COR-L47 (cell line): ENCODE results near the gene BAIAP2L1.
A peak's percentile ranks its signal among the peaks of the same experiment; 100 is the strongest.

Experiments
- DNase-seq: peaks from one replicate; lab custom pipeline; 2025; lab: John Stamatoyannopoulos, UW

Gene BAIAP2L1

DNA sequence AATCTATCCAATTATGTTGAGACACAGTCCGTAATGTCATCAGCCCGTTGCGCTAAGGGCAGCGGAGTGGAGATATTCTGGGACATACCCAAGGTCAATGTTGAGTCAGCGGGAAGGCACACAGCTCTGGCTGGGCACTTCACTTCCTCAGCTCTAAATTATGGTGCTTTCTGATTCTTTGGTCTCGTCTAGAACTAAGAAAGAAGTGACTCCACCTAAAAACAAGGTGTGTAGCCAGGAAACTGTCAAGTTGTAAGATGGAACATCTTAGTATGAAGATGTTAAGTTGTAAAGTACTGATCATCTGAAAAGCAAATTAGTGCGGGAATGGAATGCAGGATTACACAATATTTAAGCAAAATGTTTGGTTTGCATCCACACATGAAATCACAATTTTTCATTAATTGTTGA, 43.1 kb downstream of the BAIAP2L1 start:
- no peak for DNase-seq

- no peak for DNase-seq
Measured at GRCh38 chr7:98355250-98355538, 45.7 kb downstream of the BAIAP2L1 start.

- DNase-seq, result no peak
Measured at GRCh38 chr7:98354511-98355249, 46.2 kb downstream of the BAIAP2L1 start.

DNA sequence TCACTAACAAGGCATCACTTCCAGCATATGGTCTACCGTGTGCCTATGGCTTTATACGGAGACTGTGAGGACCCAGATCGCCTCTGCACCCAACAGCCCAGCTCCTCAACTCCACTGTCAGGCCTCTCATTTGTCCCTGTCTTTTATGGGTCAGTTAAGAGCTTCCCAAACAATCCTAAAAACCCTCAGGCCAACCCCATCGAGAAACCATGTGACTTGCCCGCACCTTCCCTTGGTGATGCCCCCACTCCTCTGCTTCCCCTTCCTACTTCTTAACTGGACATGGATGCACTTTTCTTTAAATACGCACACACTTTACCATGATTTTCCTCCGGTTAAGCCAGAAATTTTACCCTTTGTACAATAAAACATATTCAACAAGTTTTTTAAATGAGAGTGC, 46.8 kb downstream of the BAIAP2L1 start:
- no peak for DNase-seq

DNA sequence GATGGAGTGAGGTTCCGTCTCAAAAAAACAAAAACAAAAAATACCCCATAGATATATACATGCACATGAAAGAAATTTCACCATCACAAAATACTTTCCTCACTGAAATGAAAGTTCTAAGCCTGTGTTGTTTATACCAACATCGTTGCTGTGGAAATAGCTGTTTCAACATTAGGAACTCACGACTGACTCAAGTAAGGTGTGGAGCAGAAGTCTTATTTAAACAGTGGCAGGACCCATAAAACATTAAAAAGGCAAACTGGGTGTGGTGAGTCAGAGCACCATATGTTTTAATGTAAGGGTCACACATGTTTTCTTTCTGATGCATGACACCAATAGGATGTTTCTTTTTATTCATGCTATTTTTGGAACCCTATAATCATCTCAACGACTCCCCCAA, 48.3 kb downstream of the BAIAP2L1 start:
- DNase-seq, result peak; percentile 28

- no peak for DNase-seq
Measured at GRCh38 chr7:98351136-98351535, 49.8 kb downstream of the BAIAP2L1 start.

GRCh38 chr7:98348726-98349474, 52.0 kb downstream of the BAIAP2L1 start:
- DNase-seq, result no peak

DNA sequence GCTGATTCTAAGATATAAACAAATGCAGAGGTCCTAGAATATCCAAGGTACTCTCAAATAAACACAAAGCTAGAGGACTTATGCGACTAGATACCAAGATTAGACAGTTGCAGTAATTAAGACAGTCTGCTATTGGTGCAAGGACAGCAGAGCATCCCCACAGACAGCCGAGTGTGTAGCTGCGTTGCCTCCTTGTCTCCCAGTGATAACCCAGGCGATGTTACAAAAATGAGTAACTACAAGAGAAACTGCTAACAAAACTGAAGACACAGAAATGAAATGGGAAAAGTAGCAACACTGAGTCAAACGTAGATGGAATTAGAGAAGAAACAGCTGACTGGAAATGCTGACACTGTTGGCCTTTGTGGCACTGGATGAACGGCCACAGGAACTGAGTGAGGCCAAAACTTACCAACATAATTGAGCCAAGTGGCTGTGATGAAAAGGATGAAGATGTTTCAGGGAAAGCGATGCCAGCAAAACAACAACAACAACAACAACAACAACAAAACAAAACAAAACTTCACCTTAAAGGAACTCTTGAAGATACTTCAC, 54.3 kb downstream of the BAIAP2L1 start:
- no peak for DNase-seq

- no peak for DNase-seq
Measured at GRCh38 chr7:98341106-98341505, 59.8 kb downstream of the BAIAP2L1 start.

DNA sequence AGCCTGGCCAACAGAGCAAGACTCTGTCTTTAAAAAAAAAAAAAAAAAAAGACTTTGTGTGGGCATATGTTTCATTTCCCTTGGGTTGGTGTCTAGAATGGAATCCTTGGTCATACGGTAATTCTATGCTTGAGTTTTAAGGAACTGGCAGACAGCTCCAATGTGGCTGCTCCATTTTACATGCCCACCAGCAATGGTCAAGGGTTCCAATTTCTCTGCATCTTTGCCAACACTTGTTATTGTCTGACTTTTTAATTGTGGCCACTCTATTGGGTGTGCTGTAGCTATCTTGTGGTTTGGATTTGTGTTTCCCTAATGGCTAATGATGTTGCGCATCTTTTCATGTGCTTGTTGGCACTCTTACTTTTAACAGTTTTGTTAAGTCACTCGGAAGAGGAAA, 61.8 kb downstream of the BAIAP2L1 start:
- DNase-seq, result no peak

DNA sequence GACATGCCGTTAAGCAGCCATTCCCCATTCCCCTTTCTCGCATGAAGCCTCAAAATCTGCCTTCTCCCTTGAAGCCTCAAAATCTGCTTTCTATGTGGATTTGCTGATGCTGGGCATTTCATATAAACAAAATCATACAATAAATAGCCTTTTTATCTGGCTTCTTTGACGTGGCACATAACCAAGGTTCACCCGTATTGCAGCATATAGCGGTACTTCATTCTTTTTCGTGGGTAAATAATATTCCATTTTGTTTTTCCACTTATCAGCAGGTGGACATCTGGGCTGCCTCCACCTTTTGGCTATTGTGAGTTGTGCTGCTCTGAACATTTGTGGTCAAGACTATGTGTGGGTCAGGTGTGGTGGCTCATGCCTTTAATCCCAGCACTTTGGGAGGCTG, 62.4 kb downstream of the BAIAP2L1 start:
- no peak for DNase-seq

DNA sequence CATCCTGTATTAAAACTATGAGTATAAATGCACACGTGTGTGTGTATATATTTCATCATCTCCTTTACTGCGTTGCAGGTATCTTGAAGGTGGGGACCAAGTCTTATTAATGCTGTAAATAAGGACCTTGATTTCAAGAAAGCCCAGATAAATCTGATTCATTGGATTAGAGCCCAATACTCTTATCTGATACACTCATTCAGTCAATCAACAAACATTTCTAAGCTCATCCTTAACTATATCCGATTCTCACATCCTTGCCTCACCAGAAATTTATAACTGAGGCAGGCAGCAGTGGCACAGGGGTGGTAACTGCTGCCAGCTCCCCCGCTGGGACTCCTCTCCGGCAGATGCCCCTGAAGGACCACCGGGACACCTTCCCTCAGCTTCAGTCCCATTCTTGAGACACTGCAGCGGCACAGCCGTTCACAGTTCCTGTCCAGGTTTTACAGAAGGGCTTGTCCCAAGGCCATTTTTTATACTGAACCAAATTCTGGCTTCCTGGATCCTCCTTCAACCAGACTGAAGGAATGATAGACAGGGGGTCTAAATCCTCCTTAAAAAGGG, 65.4 kb downstream of the BAIAP2L1 start:
- no peak for DNase-seq

- no peak for DNase-seq
Measured at GRCh38 chr7:98334081-98334480, 66.8 kb downstream of the BAIAP2L1 start.

DNA sequence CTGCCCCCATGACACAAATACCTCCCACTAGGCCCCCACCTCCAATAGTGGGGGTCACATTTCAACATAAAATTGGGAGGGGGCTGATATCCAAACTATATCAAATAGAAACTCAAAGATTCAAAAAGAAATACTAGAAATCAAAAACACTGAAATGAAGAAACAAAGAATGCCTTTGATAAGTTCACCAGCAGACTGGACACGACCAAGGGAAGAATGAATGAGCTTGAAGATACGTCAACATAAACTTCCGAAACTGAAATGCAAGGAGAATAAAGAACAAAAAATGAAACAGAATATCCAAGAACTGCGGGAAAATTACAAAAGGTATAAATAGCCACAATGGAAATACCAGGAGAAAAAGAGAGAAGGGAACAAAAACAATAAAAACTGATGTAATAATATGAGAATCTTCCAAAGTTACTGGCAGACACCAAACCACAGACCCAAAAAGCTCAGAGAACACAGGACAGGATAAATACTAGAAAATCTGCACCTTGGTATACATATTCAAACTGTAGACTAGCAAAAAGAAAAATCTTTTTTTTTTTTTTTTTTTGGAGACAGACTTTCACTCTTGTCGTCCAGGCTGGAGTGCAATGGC, 69.9 kb downstream of the BAIAP2L1 start:
- DNase-seq, result no peak

DNA sequence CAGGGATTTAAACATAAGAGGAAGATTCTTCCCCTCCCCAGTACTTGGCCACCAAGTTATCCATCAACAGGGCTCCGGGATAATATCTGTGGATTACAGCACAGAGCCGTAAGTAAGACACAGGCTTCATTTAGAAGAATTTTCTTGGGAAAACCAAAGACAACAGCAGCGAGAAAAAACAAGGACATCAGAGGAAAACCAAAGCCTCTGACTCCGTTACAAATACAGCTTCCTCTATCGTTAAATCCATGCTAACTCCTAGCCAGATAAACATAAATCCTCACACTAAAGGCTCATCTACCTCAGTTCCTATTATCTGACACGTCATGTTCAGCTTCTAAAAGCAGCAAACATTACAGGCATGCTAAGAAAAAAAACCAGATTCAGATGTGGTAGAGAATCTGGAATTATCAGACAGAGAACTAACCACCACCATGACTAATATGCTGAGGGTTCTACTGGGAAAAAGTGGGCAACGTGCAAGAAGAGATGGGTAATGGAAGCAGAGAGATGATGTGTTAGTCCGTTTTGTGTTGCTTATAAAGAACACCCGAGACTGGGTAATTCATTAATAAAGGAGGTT, 71.0 kb downstream of the BAIAP2L1 start:
- no peak for DNase-seq

- no peak for DNase-seq
Measured at GRCh38 chr7:98329100-98329790, 71.6 kb downstream of the BAIAP2L1 start.

DNA sequence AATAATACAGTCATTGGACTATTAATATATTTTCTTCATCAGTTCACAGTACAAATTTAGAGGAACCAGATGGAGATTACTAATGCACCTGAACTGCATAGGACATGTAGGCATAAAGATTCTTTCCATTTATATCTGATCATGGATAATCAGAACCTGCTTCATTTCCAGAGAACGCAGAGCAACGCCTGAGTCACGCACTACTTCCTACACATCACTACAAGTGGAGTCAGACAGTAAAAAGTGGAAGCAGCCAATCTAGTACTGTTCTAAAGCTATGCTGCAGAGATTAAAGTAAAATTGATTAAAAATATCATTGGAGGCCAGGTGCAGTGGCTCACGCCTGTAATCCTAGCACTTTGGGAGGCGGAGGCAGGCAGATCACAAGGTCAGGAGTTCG, 76.1 kb downstream of the BAIAP2L1 start:
- no peak for DNase-seq

DNA sequence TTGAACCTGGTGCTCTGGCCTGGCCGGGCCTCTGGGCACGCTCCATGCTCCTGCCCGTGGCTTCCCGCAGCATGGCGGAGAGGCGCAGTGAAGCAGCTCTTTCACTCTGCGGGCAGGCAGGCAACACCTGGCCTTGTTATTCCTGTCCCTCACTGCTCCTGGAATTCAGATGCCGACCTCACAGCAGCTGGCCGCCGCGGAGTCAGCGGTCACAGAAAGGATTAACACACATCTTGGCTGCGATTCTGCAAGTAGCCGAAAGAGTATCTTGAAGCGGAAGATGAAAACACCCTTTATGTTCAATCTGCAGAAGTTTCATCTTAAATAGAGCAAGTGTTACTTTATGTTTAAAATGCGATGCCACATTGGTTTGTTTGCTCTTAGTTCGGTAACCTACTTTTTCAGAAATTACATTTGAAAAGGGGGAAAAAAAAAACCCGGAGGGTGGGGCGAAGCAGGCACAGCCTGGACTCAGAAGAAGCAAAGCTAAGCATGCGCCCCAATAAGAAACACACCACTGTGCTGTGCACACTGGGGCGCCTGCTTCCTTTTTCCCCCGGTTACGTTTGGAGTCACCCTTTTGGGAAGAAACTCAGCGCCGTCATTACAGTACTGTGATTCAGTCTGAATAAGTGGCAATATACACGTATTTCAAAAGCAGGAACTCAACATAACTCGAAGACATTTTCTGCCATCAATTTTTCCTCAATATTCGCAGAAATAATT, 77.1 kb downstream of the BAIAP2L1 start:
- DNase-seq, result no peak

- no peak for DNase-seq
Measured at GRCh38 chr7:98322331-98323270, 78.3 kb downstream of the BAIAP2L1 start.

DNA sequence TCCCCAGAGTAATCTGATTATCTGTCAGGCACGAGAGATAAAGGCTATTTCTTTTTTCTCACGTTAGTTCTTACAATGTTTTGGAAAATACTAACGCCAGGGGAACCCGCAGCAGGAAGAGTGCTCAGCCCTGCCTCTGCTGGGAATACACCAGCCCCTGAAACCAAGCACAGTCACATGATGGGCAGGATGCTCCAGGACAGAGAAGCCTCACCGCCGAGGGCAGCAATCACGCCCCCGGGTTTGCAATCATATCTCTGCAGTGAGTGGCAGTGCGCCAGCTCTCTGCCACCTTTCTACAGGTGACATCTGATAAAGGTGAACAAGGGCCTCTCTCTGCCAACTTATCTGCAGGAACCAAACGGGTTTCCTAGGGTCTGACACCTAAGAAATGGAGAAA, 79.6 kb downstream of the BAIAP2L1 start:
- no peak for DNase-seq
